Measurements from ENCODE around the gene SGK2.

Gene SGK2

GRCh38 chr20:43558412-43559146 is at the start of gene SGK2:
Gene SGK2, plus strand, starts transcription at chr20:43559027. Its CDS starts 7,469 bp downstream, at chr20:43566496.
- no peak for FAIRE-seq

GRCh38 chr20:43511879-43512278 is 46.9 kb upstream of the SGK2 start:
- FAIRE-seq = no peak

GRCh38 chr20:43513372-43513930 is 45.4 kb upstream of the SGK2 start:
- FAIRE-seq = no peak

GRCh38 chr20:43513931-43514647 is 44.7 kb upstream of the SGK2 start:
- no peak for FAIRE-seq

GRCh38 chr20:43514648-43514999 is 44.2 kb upstream of the SGK2 start:
- no peak for FAIRE-seq

GRCh38 chr20:43515628-43516027 is 43.2 kb upstream of the SGK2 start:
- no peak for FAIRE-seq

GRCh38 chr20:43516251-43516824 is 42.5 kb upstream of the SGK2 start:
- FAIRE-seq = no peak

- no peak for FAIRE-seq
These were observed 38.7 kb upstream of the SGK2 start for GRCh38 chr20:43520074-43520630.

- FAIRE-seq = no peak
These were observed 33.8 kb upstream of the SGK2 start for GRCh38 chr20:43525021-43525420.

- no peak for FAIRE-seq
These were observed 30.5 kb upstream of the SGK2 start for GRCh38 chr20:43528258-43528875.

- FAIRE-seq = no peak
These were observed 29.8 kb upstream of the SGK2 start for GRCh38 chr20:43529051-43529450.

- FAIRE-seq = no peak
These were observed 29.2 kb upstream of the SGK2 start for GRCh38 chr20:43529457-43530153.

- FAIRE-seq = no peak
These were observed 28.3 kb upstream of the SGK2 start for GRCh38 chr20:43530321-43531090.

GRCh38 chr20:43531091-43531443 is 27.8 kb upstream of the SGK2 start:
- FAIRE-seq = no peak

- FAIRE-seq = no peak
These were observed 26.3 kb upstream of the SGK2 start for GRCh38 chr20:43532416-43533055.

GRCh38 chr20:43533060-43533459 is 25.8 kb upstream of the SGK2 start:
- FAIRE-seq = no peak

- FAIRE-seq = no peak
These were observed 24.8 kb upstream of the SGK2 start for GRCh38 chr20:43534016-43534415.

- FAIRE-seq = no peak
These were observed 24.0 kb upstream of the SGK2 start for GRCh38 chr20:43534791-43535350.

- FAIRE-seq = no peak
These were observed 23.3 kb upstream of the SGK2 start for GRCh38 chr20:43535370-43536004.
